ENCODE data around the gene HSF5.

GRCh38 chr17:58513267-58513964 lies 25.2 kb upstream of the HSF5 start:
- TF ChIP-seq CTCF (conservative IDR thresholded peaks at IDR 0.05; ENCODE audit: low read length) (peak; percentile 45), EZH2phosphoT487 (IDR thresholded peaks at IDR 0.05; ENCODE audit: borderline replicate concordance, low read depth, low read length) (no peak)
